GM19372 (cell line): ENCODE measurements around the gene CERS4.
"Not testable (repeated sequence)": the region's sequence is repeated elsewhere in the genome, so short reads cannot be mapped to it uniquely, and the experiment has no call there.

Source experiments
- ATAC-seq: cut with Tn5 transposase; IDR thresholded peaks from one replicate; pipeline ENCODE4 v1.9.1; 2021; ENCODE audit warnings: mild to moderate bottlenecking, low read depth, moderate library complexity; ENCODE audit not compliant: unreplicated experiment

Gene CERS4

DNA sequence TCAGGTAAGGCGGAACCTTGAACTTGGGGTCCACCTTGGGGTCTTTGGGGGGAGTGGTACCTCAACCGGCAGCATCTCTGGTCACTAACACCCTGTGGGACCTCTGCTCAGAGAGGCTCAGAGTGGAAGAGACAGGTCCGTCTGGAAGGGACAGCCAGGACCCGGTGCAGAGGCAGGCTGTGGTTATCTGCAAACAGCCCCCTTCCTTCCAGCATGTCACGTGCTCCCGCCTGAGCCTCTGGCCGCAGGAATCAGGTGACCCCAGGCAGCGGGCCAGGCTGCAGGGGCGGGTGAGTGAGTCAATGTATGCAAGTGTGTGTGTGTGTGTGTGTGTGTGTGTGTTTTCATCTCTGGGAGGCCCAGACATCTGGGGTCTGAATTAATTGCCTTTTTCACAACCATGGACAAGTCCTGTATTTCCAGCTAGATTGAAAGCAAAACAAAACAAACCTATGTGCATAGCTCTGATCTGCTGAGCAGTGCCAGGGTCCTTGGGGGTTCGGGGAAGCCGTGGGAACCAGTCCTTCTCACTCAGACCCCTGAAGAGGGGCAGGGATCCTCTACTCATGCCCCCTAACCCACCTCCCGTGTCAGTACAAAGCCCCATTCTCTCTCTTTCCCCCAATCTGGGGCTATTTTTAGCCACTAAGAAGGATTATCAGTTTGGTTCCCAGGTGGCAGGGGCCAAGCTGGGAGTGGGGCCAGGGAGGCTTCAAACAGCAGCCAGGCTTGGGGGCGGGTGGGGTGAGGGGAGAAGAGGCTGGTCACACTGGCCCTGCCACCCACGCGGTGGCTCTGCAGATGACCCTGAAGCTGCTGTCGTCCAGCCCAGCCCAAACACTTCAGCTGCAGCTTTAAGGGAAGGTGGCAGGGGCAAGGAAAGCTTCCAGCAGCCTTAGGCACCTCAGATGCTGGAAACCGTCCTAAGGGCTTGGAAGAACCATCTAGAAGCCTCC is 31.4 kb downstream of the CERS4 start:
- ATAC-seq = no peak

DNA sequence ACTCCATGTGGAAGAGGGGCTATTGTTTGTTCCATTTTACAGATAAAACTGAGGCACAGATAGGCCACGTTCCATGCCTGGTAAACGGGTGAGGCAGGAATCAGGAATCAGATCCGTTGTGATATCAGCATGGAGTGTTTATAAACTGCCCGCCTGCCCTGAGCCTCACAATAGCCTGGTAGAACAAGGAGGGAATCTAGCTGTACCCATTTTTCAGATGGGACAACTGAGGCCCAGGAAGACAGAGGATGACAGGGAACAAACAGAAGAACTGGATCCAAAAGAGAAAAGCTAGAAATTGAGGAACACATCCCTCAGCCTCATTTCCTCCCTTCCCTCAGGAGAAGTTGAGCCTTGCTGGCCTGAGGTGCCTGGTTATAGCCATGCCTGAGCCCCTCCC is 32.5 kb downstream of the CERS4 start:
- ATAC-seq = no peak

DNA sequence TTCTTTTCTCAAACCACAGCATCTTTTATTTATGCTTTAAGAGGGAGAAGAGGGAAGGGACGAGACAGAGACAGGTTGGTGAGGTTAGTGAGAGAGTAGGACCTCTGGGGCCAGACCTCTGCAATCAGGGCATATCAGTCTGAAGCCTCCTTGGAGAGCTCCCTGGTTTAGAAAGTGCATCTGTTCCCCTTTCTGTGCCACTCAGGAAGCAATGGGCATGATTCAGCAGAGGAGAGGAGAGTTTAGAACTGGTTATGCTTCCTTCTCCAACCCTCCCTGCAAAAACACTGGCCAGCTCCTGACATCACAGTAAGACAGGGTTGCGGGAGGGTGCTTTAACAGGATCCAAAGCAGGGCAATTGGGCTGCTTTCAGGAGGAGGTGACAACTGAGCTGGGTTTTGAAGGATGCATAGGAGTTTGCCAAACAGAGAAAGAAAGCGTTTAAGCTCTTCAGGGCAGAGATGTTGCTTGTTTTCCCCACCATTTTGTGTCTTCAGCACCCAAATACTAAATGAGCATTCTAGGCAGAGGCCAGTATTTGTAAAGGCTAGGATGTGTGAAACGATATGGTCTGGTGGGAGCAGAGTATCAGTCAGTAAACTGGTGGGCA is 33.1 kb downstream of the CERS4 start:
- no peak for ATAC-seq

DNA sequence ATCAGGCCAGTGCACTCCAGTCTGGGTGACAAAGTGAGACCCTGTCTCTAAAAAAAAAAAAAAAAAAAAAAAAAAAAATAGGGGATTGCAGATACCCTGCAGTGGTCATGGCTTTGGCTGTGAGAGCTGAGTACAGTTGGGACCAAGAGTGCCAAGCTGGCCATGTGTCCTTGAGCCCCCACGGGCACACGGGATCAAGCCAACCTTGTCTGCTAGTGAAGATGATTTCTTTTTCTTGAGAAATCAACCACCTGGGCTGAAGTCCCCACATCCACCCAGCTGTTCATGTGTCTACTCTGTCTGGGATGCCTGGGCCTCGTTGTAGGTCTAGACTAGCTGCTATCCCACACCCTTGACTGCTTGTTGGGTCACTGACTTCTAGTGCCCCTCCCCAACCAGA is 34.0 kb downstream of the CERS4 start:
- no peak for ATAC-seq

DNA sequence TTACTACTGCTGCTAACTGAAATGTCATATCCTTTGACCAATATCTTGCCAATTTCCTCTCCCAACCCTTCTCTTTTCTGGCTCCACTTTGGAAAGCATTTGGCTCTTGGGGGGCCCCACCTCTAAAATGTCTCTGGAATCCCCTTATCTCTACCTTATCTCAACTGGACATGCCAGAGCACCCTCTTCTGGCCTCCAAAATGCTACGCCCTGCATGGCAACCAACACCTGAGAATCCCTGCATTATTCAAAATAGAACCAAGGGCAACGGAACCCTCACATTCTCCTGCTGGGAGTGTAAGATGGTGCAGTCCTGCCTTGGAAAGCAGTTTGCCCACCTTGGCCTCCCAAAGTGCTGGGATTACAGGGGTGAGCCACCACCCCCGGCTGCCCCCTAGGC is 35.3 kb downstream of the CERS4 start:
- ATAC-seq = no peak

- no peak for ATAC-seq
Observed at GRCh38 chr19:8245869-8246835, 37.0 kb downstream of the CERS4 start.

DNA sequence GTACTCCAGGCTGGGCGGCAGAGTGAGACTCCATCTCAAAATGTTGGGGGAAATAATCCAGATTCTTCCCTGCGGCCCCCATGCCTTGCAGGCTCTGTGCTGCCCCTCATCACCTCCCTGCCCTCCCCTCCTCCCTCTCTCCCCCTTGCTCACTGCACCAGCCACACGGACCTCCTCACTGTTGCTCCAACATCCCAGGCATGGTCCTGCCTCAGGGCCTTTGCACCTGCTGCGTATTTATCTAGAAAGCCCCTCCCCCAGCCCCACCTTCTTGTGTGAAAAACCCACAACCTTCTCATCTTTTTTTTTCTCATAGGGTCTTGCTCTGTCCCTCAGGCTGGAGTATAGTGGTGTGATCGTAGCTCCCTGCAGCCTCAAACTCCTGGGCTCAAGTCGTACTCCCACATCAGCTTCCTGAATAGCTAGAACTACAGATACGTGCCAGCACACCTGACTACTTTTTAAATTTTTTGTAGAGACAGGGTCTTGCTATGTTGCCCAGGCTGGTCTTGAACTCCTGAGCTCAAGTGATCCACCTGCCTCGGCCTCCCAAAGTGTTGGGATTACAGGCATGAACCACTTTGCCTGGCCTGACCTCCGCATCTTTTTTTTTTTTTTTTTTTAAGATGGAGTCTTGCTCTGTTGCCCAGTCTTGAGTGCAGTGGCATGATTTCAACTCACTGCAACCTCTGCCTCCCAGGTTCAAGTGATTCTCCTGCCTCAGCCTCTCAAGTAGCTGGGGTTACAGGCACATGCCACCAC is 38.1 kb downstream of the CERS4 start:
- not testable (repeated sequence) for ATAC-seq

- ATAC-seq = no peak
Observed at GRCh38 chr19:8248348-8249328, 39.5 kb downstream of the CERS4 start.

DNA sequence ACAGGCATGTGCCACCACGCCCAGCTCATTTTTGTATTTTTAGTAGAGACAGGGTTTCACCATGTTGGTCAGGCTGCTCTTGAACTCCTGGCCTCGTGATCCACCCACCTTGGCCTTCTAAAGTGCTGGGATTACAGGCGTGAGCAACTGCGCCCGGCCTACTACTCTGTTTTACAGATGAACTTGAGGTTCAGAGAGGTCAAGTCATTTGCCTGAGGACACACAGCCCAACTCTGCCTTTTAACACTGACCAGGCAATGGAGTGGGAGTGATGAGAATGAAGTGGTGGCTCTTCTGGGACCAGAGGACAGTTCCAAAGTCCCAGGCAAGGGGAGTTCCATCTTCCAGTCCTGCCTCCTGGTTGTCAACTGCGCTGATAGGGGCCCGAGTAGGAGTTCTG is 41.4 kb downstream of the CERS4 start:
- no peak for ATAC-seq

GRCh38 chr19:8251025-8251472 is 41.9 kb downstream of the CERS4 start:
- ATAC-seq = no peak

- no peak for ATAC-seq
Observed at GRCh38 chr19:8252922-8253589, 43.9 kb downstream of the CERS4 start.

DNA sequence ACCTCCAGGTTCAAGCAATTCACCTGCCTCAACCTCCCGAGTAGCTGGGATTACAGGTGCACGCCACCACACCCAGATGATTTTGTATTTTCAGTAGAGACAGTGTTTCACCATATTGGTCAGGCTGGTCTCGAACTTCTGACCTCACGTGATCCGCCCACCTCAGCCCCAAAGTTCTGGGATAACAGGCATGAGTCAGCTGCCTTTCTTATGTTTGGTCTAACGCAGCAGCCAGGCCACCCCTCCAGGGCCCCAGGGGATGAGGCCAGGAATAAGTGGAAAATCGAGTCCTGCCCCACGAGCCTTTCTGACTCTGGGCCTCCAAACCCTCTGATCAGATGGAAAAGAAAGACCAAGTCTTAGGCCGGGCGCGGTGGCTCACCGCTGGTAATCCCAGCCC is 44.5 kb downstream of the CERS4 start:
- no peak for ATAC-seq

DNA sequence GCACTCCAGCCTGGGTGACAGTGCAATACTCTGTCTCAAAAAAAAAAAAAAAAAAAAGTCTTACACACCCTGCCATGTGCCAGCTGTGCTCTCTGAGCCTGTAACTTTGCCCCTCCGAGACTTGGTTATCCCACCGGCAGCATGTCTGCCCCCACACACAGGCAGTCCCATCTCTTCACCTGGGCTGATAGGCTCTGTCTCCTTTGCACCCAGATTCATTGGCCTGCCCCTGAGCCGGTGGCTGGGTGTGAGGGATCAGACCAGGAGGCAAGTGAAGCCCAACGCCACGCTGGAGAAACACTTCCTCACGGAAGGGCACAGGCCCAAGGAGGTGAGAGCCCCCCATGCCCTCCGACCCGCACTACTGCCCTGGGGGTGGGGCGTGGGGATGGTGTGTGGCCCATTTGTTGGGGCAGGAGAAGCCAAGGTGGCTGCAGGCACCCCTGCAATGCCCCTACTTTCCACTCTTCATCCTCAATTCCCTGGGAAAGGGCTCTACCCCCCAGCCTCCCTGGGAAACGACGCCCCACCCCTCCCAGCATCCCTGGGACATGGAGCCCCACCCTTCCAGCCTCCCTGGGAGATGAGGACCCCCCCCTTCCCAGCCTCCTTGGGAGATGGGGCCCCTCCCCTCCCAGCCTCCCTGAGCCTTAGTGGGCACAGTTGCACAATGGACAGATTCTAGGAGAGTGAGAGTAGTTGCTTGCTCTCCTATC is 45.3 kb downstream of the CERS4 start:
- no peak for ATAC-seq

GRCh38 chr19:8255426-8256125 is 46.4 kb downstream of the CERS4 start:
- no peak for ATAC-seq

DNA sequence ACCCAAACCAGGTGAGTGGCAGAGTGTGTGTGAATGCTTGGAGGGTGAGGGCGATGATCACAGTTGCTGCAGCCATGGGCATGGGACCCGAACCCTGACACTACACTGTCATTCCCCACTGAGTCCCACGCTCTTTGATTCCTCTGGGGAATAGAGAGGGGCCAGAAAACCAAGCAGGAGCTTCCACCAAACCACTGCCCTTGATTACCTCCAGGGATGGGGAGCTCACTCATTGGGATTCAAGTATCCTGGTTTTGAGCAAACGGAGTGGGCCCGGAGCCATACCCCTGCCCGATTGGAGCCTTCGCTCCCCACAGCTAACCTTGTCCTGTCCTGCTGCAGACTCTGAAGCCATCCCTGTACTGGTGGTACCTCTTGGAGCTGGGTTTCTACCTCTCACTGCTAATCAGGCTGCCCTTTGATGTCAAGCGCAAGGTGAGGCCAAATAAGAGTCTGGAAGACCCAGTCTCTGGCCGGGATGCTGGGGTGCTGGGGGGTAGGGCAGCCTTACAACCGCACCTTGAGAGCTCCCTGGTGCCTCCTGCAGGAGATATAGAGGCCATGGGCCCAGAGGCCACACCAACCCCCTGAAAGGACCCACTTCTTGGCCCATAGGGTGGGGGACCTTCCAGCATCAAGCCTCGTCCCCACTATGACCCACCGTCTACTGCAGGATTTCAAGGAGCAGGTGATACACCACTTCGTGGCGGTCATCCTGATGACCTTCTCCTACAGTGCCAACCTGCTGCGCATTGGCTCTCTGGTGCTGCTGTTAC is 47.3 kb downstream of the CERS4 start:
- no peak for ATAC-seq

- ATAC-seq = no peak
Observed at GRCh38 chr19:8257052-8257443, 47.9 kb downstream of the CERS4 start.
